ENCODE measurements around the gene FAM193B. TPM values are rescaled to one million over a fixed set of nuclear protein-coding genes. Genes with fewer than 3 reads are reported as not detected.

The FAM193B gene
- total RNA-seq (2014; rRNA removed; shearing (Covaris generic)) = 17.4 and 23.1 TPM in 2 replicates
- polyA plus RNA-seq (2015; cell fraction: cytosol; rRNA removed) = 9.8 and 12.8 TPM in 2 replicates
- polyA plus RNA-seq (2015; cell fraction: nucleus; rRNA removed) = 160 and 197 TPM in 2 replicates

- peak; percentile 89 for DNase-seq (ENCODE audit: low read depth)
Measured at GRCh38 chr5:177554474-177555111, at the start of gene FAM193B. FAM193B (minus strand) TSS chr5:177554563; CDS start chr5:177554458, 105 bp downstream.

GRCh38 chr5:177604116-177604521, 49.8 kb upstream of the FAM193B start:
- no peak for DNase-seq (ENCODE audit: low read depth)

- no peak for DNase-seq (ENCODE audit: low read depth)
Measured at GRCh38 chr5:177603631-177604030, 49.3 kb upstream of the FAM193B start.

GRCh38 chr5:177602458-177602830, 48.1 kb upstream of the FAM193B start:
- DNase-seq (ENCODE audit: low read depth) = no peak

- DNase-seq (ENCODE audit: low read depth) = no peak
Measured at GRCh38 chr5:177601577-177602457, 47.5 kb upstream of the FAM193B start.

- no peak for DNase-seq (ENCODE audit: low read depth)
Measured at GRCh38 chr5:177601126-177601525, 46.8 kb upstream of the FAM193B start.

GRCh38 chr5:177600508-177601018, 46.2 kb upstream of the FAM193B start:
- DNase-seq (ENCODE audit: low read depth) = no peak

- DNase-seq (ENCODE audit: low read depth) = peak; percentile 68
Measured at GRCh38 chr5:177599731-177600507, 45.6 kb upstream of the FAM193B start, which contains the start of gene B4GALT7. B4GALT7 (plus strand) TSS chr5:177600132; CDS start chr5:177600211, 79 bp downstream.

- DNase-seq (ENCODE audit: low read depth) = no peak
Measured at GRCh38 chr5:177598477-177598876, 44.1 kb upstream of the FAM193B start.

GRCh38 chr5:177596775-177597238, 42.4 kb upstream of the FAM193B start:
- no peak for DNase-seq (ENCODE audit: low read depth)

- DNase-seq (ENCODE audit: low read depth) = no peak
Measured at GRCh38 chr5:177595991-177596774, 41.8 kb upstream of the FAM193B start.

GRCh38 chr5:177595026-177595585, 40.7 kb upstream of the FAM193B start:
- no peak for DNase-seq (ENCODE audit: low read depth)

- no peak for DNase-seq (ENCODE audit: low read depth)
Measured at GRCh38 chr5:177594071-177594470, 39.7 kb upstream of the FAM193B start.

GRCh38 chr5:177593511-177593910, 39.1 kb upstream of the FAM193B start:
- no peak for DNase-seq (ENCODE audit: low read depth)

- DNase-seq (ENCODE audit: low read depth) = no peak
Measured at GRCh38 chr5:177592905-177593304, 38.5 kb upstream of the FAM193B start.

- peak; percentile 83 for DNase-seq (ENCODE audit: low read depth)
Measured at GRCh38 chr5:177592010-177592834, 37.9 kb upstream of the FAM193B start, which contains the start of gene TMED9. TMED9 (plus strand) TSS chr5:177592203; CDS start chr5:177592215, 12 bp downstream.

GRCh38 chr5:177591690-177592009, 37.3 kb upstream of the FAM193B start:
- DNase-seq (ENCODE audit: low read depth) = no peak

- DNase-seq (ENCODE audit: low read depth) = no peak
Measured at GRCh38 chr5:177590406-177590805, 36.0 kb upstream of the FAM193B start.

GRCh38 chr5:177588413-177588909, 34.1 kb upstream of the FAM193B start:
- DNase-seq (ENCODE audit: low read depth) = no peak
